KBM-7 (cell line): ENCODE measurements around the gene SHMT1.
"Not testable (repeated sequence)": the region's sequence is repeated elsewhere in the genome, so short reads cannot be mapped to it uniquely, and the experiment has no call there.

Source experiments
- DNase-seq: peaks from one replicate; pipeline ENCODE4 v3.0.0-alpha.2; 2015
- in situ Hi-C: fragments of 300-500 bp; cut with MboI; formaldehyde crosslinking; loops from 2 replicates; pipeline ENCODE4 v1.14.3; 2020; ENCODE audit warnings: low sequenced_read_pairs, low pct_unique_long_range_greater_than_20kb, mixed read lengths

Gene SHMT1

DNA sequence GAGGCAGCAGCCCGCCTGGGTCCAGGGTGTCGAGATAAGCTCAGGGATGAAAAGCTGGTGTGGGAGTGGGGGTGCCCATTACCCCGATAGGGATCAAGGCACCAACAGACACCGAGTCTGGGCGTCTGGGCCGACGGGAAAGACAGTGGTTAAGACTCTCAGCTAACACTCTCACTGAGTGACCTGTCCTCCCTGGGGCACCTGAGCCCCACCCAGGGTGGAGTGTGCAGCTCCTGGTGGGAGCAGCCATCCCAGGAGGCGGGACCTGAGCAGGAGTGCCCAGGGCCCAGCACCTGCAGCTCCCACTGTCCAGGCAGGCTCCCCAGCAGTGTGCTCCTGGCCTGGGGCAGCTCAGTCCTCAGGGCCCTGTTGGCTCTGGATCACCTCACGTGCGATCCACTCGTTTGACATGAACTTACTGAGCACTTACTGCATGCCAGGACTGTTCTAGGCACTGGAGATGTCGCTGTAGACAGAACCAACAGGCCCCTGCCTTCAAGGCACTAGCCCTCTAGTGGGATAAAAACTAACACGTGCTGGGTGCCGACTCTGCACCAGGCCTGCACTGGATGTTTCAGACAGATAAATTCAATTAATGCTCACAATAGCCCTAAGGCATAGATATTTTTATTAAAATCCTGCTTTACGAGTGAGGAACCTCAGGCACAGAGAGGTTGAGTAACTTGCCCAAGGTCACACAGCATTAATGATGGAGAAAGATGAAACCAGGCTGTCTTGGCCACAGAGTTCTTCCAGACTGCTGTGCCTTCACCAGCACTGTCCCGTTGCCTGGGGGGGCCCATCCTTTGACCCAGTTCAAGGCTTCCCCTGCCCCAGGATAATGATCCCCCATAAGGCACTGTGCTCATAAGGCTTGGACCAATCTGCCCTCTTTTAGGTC is 16.1 kb upstream of the SHMT1 start:
- DNase-seq = no peak
- in situ Hi-C loops = no loop called here

- in situ Hi-C loops, DNase-seq: not testable (repeated sequence)
These were observed 15.3 kb upstream of the SHMT1 start for GRCh38 chr17:18378614-18379013.

GRCh38 chr17:18378205-18378505 is 14.8 kb upstream of the SHMT1 start:
- in situ Hi-C loops = no loop called here
- no peak for DNase-seq

DNA sequence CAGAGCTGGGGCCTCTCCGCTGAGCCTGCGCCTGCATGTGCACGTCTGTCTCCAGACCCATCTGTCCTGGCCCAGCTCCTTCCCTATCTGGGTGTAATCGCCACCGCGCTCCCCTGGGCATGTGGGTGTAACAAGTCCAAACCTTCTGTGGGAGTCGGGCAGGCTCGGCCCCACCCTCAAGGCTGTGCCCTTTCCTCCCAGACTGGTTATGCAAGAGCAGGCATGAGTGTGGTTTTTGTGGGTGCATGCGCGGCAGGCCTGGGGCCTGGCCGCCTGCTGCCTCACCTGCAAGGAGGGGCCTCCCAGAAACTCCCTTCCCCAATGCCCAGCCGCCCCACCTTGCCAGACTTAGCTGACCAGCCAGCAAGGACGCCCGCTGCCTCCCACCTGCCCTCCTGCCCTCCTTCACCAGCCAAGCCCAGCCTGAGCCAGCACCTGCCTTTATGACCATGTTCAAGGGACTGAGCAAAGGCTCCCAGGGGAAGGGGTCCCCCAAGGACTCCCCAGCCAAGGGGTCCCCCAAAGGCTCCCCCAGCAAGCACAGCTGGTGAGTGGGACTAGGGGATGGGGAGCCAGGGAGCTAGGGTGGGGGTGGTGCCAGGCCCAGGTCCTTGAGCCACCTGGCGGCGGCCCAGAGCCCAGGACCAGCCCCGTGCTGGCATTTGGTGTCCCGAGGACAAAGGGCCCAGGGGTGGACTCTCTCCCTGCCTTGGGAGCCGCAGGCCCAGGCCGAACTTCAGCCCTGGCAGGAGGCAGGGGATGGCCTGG is 14.3 kb upstream of the SHMT1 start, which contains the start of gene EVPLL:
Gene EVPLL (plus strand): TSS at position 342 of the 768 bp plus-strand sequence. CDS start 3,160 bp downstream, outside the sequence.
- in situ Hi-C loops = no loop called here
- DNase-seq = peak; percentile 84

DNA sequence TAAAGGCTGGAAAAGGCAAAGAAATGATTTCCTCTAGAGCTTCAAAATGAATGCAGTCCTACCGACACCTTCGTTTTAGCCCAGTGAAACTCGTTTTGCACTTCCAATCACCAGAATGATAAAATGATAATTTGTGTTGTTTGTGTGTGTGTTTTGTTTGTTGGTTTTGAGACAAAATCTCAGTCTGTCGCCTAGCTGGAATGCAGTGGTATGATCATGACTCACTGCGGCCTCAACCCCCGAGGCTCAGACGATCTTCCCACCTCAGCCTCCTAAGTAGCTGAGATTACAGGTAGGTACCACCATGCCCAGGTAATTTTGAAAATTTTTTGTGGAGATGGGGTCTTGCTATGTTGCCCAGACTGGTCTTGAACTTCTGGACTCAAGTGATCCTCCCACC is 10.9 kb upstream of the SHMT1 start:
- in situ Hi-C loops = no loop called here
- no peak for DNase-seq

GRCh38 chr17:18373181-18373580 is 9.8 kb upstream of the SHMT1 start:
- DNase-seq, in situ Hi-C loops: not testable (repeated sequence)

GRCh38 chr17:18371455-18371854 is 8.1 kb upstream of the SHMT1 start:
- in situ Hi-C loops = no loop called here
- DNase-seq = no peak

DNA sequence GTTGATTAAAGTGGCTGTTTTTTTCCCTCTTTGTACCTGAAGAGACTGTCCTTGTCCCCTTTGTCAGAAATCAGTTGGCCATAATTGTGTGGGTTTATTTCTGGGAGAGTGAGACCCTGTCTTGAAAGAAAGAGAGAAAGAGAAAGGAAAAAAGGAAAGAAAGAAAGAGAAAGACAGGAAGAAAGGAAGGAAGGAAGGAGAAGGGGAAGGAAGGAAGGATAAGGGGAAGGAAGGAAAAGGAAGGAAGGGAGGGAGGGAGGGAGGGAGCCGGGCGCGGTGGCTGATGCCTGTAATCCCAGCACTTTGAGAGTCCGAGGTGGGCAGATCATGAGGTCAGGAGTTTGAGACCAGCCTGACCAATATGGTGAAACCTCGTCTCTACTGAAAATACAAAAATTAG is 7.4 kb upstream of the SHMT1 start:
- DNase-seq = no peak
- in situ Hi-C loops = no loop called here

GRCh38 chr17:18368946-18369345 is 5.6 kb upstream of the SHMT1 start:
- DNase-seq = no peak

DNA sequence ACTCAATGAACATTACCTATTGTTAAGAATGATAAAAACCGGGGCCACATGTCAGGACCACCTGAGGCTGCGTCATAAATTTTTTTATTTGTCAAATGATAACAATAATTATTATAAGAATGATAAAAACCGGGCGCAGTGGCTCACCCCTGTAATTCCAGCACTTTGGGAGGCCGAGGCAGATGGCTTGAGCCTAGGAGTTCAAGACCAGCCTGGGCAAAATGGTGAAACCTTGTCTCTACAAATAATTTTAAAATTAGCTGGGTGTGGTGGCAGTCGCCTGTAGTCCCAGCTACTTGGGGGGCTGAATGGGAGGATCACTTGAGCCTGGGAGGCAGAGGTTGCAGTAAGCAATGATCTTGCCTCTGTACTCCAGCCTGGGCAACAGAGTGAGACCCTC is 816 bp upstream of the SHMT1 start:
- in situ Hi-C loops = no loop called here
- DNase-seq = no peak

More at GRCh38 chr17:18368946-18369345, 5.6 kb upstream of the SHMT1 start:
- in situ Hi-C loops = no loop called here

GRCh38 chr17:18362698-18363100 is 651 bp downstream of the SHMT1 start:
- DNase-seq = peak; percentile 31
- in situ Hi-C loops = no loop called here

DNA sequence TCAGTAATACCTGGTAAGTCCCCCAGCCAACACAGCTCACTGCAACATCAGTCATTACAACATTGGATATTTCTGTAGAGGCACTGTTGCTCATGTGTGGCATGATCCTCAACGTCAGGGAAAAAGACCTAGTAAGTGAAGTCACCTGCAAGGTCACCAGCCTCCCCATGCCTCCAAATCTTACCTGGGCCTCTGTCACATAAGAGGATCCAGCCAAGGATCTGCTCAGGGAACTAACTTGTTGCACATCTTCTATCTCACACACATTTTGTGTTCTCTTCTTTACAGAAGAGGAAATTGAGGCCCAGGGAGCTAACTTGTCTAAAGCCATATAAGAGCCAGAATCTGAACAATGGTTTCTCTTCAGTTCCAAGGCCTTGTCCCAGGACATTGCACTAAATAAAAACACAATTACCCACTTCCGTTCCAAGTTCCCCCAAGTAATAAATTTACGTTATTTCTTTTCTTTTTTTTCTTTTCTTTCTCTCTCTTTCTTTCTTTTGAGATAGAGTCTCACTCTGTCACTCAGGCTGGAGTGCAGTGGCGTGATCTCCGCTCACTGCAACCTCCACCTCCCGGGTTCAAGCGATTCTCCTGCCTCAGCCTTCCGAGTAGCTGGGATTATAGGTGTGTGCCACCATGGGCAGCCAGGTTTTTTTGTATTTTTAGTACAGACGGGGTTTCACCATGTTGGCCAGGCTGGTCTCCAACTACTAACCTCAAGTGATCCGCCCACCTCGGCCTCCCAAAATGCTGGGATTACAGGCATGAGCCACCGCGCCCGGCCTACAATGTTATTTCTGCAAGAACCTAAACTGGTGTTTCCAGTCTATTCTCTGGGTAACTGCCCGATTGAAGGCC is 1.3 kb downstream of the SHMT1 start:
- in situ Hi-C loops = no loop called here
- DNase-seq = no peak

- in situ Hi-C loops = no loop called here
- DNase-seq = no peak
These were observed 2.8 kb downstream of the SHMT1 start for GRCh38 chr17:18360518-18360917.

- DNase-seq = peak; percentile 14
- in situ Hi-C loops = no loop called here
These were observed 6.7 kb downstream of the SHMT1 start for GRCh38 chr17:18356624-18357023.

GRCh38 chr17:18353541-18353940 is 9.8 kb downstream of the SHMT1 start:
- in situ Hi-C loops = no loop called here
- DNase-seq = no peak

DNA sequence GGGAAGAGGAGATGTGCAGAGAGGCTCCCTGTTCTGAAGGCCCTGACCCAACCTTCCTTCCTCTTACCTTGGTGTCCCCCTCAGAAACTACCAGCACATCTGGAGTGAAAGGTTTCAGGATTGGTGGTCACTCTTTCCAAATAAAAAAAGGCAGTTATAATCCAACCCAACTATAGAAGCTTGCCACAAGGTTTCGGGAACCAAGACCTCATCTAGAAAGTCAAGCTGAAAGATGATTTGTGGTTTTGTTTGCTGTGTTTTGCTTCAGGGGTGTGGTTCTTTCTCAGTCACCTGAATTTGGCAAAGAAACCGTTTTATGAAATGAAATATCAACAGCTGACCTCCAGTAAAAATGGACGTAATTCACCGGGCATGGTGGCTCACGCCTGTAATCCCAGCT is 19.3 kb downstream of the SHMT1 start:
- in situ Hi-C loops = no loop called here
- DNase-seq = no peak

- in situ Hi-C loops = no loop called here
- DNase-seq = no peak
These were observed 23.4 kb downstream of the SHMT1 start for GRCh38 chr17:18339933-18340332.

- in situ Hi-C loops, DNase-seq: not testable (repeated sequence)
These were observed 25.2 kb downstream of the SHMT1 start for GRCh38 chr17:18338158-18338557.

GRCh38 chr17:18332909-18333489 is 30.4 kb downstream of the SHMT1 start:
- in situ Hi-C loops = no loop called here
- DNase-seq = no peak
